Measurements from ENCODE around the gene OXA1L.

DNA sequence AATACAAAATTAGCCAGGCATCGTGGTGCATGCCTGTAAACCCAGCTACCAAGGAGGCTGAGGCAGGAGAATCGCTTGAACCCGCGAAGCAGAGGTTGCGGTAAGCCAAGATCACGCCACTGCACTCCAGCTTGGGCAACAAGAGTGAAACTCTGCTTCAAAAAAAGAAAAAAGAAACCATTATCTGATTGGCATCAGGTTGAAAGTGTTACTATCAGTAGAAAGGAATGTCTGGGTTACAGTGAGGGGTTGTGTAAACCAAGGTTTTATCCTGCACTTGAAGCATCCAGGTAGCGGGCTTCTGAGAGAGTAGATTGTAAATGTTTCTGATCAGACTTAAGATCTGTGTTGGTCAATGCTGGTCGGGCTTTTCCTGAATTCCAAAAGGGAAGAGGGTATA is 14.1 kb upstream of the OXA1L start:
- TF ChIP-seq EZH2 (IDR thresholded peaks at IDR 0.05) (no peak), EZH2phosphoT487 (IDR thresholded peaks at IDR 0.05) (no peak)
- TF ChIP-seq, protein P1, sequence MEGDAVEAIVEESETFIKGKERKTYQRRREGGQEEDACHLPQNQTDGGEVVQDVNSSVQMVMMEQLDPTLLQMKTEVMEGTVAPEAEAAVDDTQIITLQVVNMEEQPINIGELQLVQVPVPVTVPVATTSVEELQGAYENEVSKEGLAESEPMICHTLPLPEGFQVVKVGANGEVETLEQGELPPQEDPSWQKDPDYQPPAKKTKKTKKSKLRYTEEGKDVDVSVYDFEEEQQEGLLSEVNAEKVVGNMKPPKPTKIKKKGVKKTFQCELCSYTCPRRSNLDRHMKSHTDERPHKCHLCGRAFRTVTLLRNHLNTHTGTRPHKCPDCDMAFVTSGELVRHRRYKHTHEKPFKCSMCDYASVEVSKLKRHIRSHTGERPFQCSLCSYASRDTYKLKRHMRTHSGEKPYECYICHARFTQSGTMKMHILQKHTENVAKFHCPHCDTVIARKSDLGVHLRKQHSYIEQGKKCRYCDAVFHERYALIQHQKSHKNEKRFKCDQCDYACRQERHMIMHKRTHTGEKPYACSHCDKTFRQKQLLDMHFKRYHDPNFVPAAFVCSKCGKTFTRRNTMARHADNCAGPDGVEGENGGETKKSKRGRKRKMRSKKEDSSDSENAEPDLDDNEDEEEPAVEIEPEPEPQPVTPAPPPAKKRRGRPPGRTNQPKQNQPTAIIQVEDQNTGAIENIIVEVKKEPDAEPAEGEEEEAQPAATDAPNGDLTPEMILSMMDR (IDR thresholded peaks at IDR 0.05) = no peak

All from neural progenitor cell (in vitro differentiated cells).